Esophagus squamous epithelium (tissue), 4 donors: ENCODE measurements around the gene SH2D1B.
"Not testable (repeated sequence)": the region's sequence is repeated elsewhere in the genome, so short reads cannot be mapped to it uniquely, and the experiment has no call there.

Source experiments
- POLR2A ChIP-seq, 4 donors: fragments of 450-650 bp; IDR thresholded peaks; one replicate each; pipeline ENCODE4 v1.6.1; 2017; ENCODE audit warnings: antibody characterized with exemption in 4 of 4, mild to moderate bottlenecking in 4 of 4, moderate library complexity in 3 of 4
- TF ChIP-seq, protein P1 (sequence below), 6 experiments: fragments of 450-650 bp in 4 of 6; fragments of 200-600 bp in 2 of 6; sonication (generic) in 2 of 6; IDR thresholded peaks; one replicate each; pipeline ENCODE4 v1.5.1; 2016 to 2019; ENCODE audit warnings: antibody characterized with exemption in 6 of 6, mild to moderate bottlenecking in 4 of 6, moderate library complexity in 4 of 6

GRCh38 chr1:162351874-162352273 is 60.1 kb downstream of the SH2D1B start:
- TF ChIP-seq, protein P1, sequence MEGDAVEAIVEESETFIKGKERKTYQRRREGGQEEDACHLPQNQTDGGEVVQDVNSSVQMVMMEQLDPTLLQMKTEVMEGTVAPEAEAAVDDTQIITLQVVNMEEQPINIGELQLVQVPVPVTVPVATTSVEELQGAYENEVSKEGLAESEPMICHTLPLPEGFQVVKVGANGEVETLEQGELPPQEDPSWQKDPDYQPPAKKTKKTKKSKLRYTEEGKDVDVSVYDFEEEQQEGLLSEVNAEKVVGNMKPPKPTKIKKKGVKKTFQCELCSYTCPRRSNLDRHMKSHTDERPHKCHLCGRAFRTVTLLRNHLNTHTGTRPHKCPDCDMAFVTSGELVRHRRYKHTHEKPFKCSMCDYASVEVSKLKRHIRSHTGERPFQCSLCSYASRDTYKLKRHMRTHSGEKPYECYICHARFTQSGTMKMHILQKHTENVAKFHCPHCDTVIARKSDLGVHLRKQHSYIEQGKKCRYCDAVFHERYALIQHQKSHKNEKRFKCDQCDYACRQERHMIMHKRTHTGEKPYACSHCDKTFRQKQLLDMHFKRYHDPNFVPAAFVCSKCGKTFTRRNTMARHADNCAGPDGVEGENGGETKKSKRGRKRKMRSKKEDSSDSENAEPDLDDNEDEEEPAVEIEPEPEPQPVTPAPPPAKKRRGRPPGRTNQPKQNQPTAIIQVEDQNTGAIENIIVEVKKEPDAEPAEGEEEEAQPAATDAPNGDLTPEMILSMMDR (IDR thresholded peaks at IDR 0.05): not testable (repeated sequence)
- TF ChIP-seq POLR2A (IDR thresholded peaks at IDR 0.05): not testable (repeated sequence)
